CD4-positive, alpha-beta T cell (primary cell): ENCODE measurements around the gene TMEM108. TPM values are rescaled to one million over a fixed set of nuclear protein-coding genes. Genes with fewer than 3 reads are reported as not detected.

Experiments used
- ATAC-seq: fragments of 200-7000 bp; cut with Tn5 transposase; one replicate; pipeline ENCODE4 v1.10.0; 2022; ENCODE audit warnings: mild to moderate bottlenecking; ENCODE audit not compliant: poor library complexity
- CTCF ChIA-PET: fragments of 350-600 bp; sonication (Branson Sonifier 250); formaldehyde crosslinking; loops from one replicate; lab custom pipeline; 2021; ENCODE audit warnings: antibody characterized with exemption, inconsistent platforms; lab: Charles Lee
- POLR2A ChIA-PET: fragments of 350-600 bp; sonication (Branson Sonifier 250); formaldehyde crosslinking; loops from one replicate; lab custom pipeline; 2021; ENCODE audit warnings: antibody characterized with exemption, inconsistent platforms; lab: Charles Lee
- DNase-seq, 14 experiments: peaks; one replicate each; pipeline ENCODE4 v3.0.0-alpha.2; 2013 to 2020; ENCODE audit warnings: mixed read lengths in 2 of 14
- H3K27ac ChIP-seq, 2 donors: one replicate each; pipeline versions ENCODE4 v1.5.1 to v1.7.0; 2013; ENCODE audit warnings: low read length in 2 of 2, low read depth in 1 of 2, mild to moderate bottlenecking in 1 of 2
- H3K27me3 ChIP-seq, 2 experiments: 1 replicate in 1 of 2; 2 replicates in 1 of 2; pipeline versions ENCODE4 v1.6.1 to v1.7.0; 2013; ENCODE audit warnings: low read length in 2 of 2, control low read depth in 1 of 2, mild to moderate bottlenecking in 1 of 2, moderate library complexity in 1 of 2; ENCODE audit not compliant: insufficient read depth in 2 of 2, control insufficient read depth in 1 of 2
- H3K36me3 ChIP-seq: one replicate; pipeline ENCODE4 v1.6.1; 2013; ENCODE audit warnings: low read length, control low read depth; ENCODE audit not compliant: insufficient read depth
- H3K4me1 ChIP-seq: one replicate; pipeline ENCODE4 v1.6.1; 2013; ENCODE audit warnings: low read length, control low read depth; ENCODE audit not compliant: insufficient read depth
- H3K4me3 ChIP-seq: one replicate; pipeline ENCODE4 v1.5.1; 2013; ENCODE audit warnings: mild to moderate bottlenecking, low read length, moderate library complexity
- H3K9me3 ChIP-seq, 2 experiments: 1 replicate in 1 of 2; 2 replicates in 1 of 2; pipeline versions ENCODE4 v1.6.1 to v1.7.0; 2013; ENCODE audit warnings: low read length in 2 of 2, mild to moderate bottlenecking in 2 of 2, control low read depth in 1 of 2, moderate library complexity in 1 of 2; ENCODE audit not compliant: control insufficient read depth in 1 of 2, insufficient read depth in 1 of 2
- H3K27ac Mint-ChIP-seq: one replicate; pipeline ENCODE4 v1.8.0; 2020; ENCODE audit warnings: mixed read lengths
- H3K27me3 Mint-ChIP-seq: one replicate; pipeline ENCODE4 v1.8.0; 2021; ENCODE audit warnings: mixed read lengths
- H3K36me3 Mint-ChIP-seq: one replicate; pipeline ENCODE4 v1.8.0; 2021; ENCODE audit warnings: low read depth, mixed read lengths
- H3K4me1 Mint-ChIP-seq: one replicate; pipeline ENCODE4 v1.8.0; 2021; ENCODE audit warnings: low read depth, mixed read lengths
- H3K4me3 Mint-ChIP-seq: one replicate; pipeline ENCODE4 v1.8.0; 2020; ENCODE audit warnings: mild to moderate bottlenecking, mixed read lengths
- H3K9me3 Mint-ChIP-seq: one replicate; pipeline ENCODE4 v1.8.0; 2020; ENCODE audit warnings: mixed read lengths
- CTCF ChIP-seq: fragments of 200-600 bp; IDR thresholded peaks from one replicate; pipeline ENCODE4 v1.8.0; 2022; ENCODE audit warnings: antibody characterized with exemption, mild to moderate bottlenecking
- intact Hi-C, 2 experiments: fragments of 100-400 bp; cut with DNase I in 1 of 2; cut with micrococcal nuclease in 1 of 2; formaldehyde crosslinking; loops; one replicate each; pipeline versions ENCODE4 v1.15.1 to v1.9.0; 2023 to 2025; cut with DNase I, micrococcal nuclease
- total RNA-seq, 174 experiments: library from RNA in 2 of 174; stranded (reverse) in 2 of 174; gene quantifications; one replicate each; pipeline ENCODE4 v1.2.3 and lab custom pipeline; 2021 to 2026

TMEM108 gene
- total RNA-seq, 2 experiments from 2014 or later, result not detected

DNA sequence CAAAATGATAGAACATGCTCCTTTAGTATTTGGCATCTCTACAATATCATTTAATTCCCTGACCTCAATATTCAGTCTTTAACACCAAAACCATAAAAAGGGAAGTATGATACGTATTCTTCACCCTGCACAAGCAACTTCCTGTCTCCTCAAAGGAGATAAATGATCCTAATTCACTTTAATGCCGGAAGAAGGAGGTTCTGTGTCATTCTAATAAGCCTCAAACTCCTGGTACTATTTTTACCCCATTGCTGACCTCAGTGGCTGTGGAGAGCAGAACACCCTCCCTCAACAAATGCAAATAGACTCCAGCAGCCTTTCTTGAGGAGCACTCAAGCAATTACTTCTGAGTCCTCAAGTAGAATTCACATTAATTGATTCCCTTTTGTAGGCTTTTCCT lies 173.3 kb downstream of the TMEM108 start:
- DNase-seq (peak in 2 of 14 experiments; percentile 1 to 10), ATAC-seq (no peak)
- H3K9me3 ChIP-seq, result no peaks in the 10 kb centered on the region
- H3K27me3 ChIP-seq, result peaks cover 0 to 4% of the 10 kb centered on the region in 2 experiments
- Mint-ChIP-seq H3K27ac (no peak overlapping the region), H3K4me3 (no peak overlapping the region), H3K4me1 (peaks cover 4% of the 10 kb centered on the region), H3K36me3 (no peaks in the 10 kb centered on the region), H3K27me3 (peaks cover 10% of the 10 kb centered on the region), H3K9me3 (no peaks in the 10 kb centered on the region)
- intact Hi-C loops, result no loop called here
- no peaks in the 10 kb centered on the region for H3K36me3 ChIP-seq
- no peak overlapping the region for H3K4me3 ChIP-seq
- H3K27ac ChIP-seq, result no peak overlapping the region
- POLR2A ChIA-PET, result no interaction called here
- TF ChIP-seq CTCF, result no peak
- CTCF ChIA-PET, result no interaction called here
- no peaks in the 10 kb centered on the region for H3K4me1 ChIP-seq

- H3K27ac ChIP-seq, result no peak overlapping the region
- peaks cover 10% of the 10 kb centered on the region for H3K27me3 Mint-ChIP-seq
- H3K36me3 ChIP-seq, result no peaks in the 10 kb centered on the region
- ATAC-seq (no peak), DNase-seq (no peak)
- no peaks in the 10 kb centered on the region for H3K9me3 ChIP-seq
- peaks cover 0 to 2% of the 10 kb centered on the region in 2 experiments for H3K27me3 ChIP-seq
- ChIA-PET POLR2A (no interaction called here), CTCF (no interaction called here)
- no peaks in the 10 kb centered on the region for H3K4me1 ChIP-seq
- H3K9me3 Mint-ChIP-seq, result no peaks in the 10 kb centered on the region
- no peaks in the 10 kb centered on the region for H3K36me3 Mint-ChIP-seq
- intact Hi-C loops, result no loop called here
- peaks cover 4% of the 10 kb centered on the region for H3K4me1 Mint-ChIP-seq
- no peak overlapping the region for H3K27ac Mint-ChIP-seq
- H3K4me3 Mint-ChIP-seq, result no peak overlapping the region
- H3K4me3 ChIP-seq, result no peak overlapping the region
- no peak for TF ChIP-seq CTCF
These were observed 173.7 kb downstream of the TMEM108 start for GRCh38 chr3:133211856-133212255.

GRCh38 chr3:133213937-133214336 lies 175.7 kb downstream of the TMEM108 start:
- Mint-ChIP-seq H3K4me3 (no peak overlapping the region), H3K4me1 (peaks cover 4% of the 10 kb centered on the region), H3K27me3 (peaks cover 5% of the 10 kb centered on the region), H3K36me3 (no peaks in the 10 kb centered on the region), H3K9me3 (peaks cover 4% of the 10 kb centered on the region), H3K27ac (no peak overlapping the region)
- ChIA-PET POLR2A (no interaction called here), CTCF (no interaction called here)
- intact Hi-C loops, result no loop called here
- ATAC-seq (no peak), DNase-seq (no peak)
- Histone ChIP-seq H3K27ac (no peak overlapping the region), H3K36me3 (no peaks in the 10 kb centered on the region), H3K4me3 (no peak overlapping the region), H3K9me3 (no peaks in the 10 kb centered on the region), H3K4me1 (no peaks in the 10 kb centered on the region), H3K27me3 (no peaks in the 10 kb centered on the region)
- TF ChIP-seq CTCF, result no peak
